Measurements from ENCODE around the gene SIGLEC15. TPM values are rescaled to one million over a fixed set of nuclear protein-coding genes. Genes with fewer than 3 reads are reported as not detected.

Gene SIGLEC15, protein sequence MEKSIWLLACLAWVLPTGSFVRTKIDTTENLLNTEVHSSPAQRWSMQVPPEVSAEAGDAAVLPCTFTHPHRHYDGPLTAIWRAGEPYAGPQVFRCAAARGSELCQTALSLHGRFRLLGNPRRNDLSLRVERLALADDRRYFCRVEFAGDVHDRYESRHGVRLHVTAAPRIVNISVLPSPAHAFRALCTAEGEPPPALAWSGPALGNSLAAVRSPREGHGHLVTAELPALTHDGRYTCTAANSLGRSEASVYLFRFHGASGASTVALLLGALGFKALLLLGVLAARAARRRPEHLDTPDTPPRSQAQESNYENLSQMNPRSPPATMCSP
- total RNA-seq, result under 0.01 TPM in 1 of 2 replicates, not detected in the other

DNA sequence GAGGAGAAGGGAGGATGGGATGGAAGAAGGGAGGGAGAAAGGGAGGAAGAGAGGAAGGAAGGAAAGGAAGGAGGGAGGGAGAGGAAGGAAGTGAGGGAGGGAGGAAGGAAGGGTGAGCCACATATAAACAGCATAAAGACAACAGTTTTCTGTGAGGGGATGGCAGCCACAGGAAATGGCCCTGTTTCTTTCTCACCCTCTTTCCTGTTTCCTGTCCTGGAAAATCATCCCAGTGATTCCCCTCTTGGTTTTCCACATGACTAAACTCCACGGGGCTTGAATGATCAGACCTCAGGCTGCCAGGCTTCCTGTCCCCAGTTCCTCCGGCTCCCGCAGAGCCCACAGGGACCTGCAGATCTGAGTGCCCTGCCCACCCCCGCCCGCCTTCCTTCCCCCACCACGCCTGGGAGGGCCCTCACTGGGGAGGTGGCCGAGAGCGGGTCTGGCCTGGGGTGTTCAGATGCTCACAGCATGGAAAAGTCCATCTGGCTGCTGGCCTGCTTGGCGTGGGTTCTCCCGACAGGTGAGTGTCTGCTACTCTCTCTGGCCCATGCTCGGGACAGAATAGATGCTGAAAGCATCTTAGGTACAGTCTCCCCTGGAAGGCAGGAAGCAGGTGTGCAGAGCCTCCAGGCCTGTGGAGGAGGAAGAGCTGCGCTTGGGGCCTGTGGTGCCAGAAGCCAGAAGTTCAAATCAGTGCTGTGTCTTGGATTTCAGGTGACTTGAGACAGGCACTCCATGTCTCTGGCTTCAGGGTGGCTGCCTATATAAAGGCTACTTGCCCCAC is at the start of gene SIGLEC15:
TSS of gene SIGLEC15 (plus strand) at position 418 of the 787 bp plus-strand sequence. CDS start at position 472, 54 bp downstream.

Other genes starting within 250 kb of the SIGLEC15 start
- gene SLC14A2, start 210.2 kb upstream of the SIGLEC15 start, total RNA-seq, result under 0.01 TPM in 1 of 2 replicates, not detected in the other
- gene SLC14A1, start 101.5 kb upstream of the SIGLEC15 start, total RNA-seq, result 0.09 and 0.56 TPM in 2 replicates
- 13.3 and 22.0 TPM in 2 replicates for gene EPG5, start 141.7 kb downstream of the SIGLEC15 start, total RNA-seq
- gene PSTPIP2, start 246.6 kb downstream of the SIGLEC15 start, total RNA-seq, result 4.8 TPM in 2 replicates

Measured in endothelial cell of coronary artery (primary cell).